ENCODE results near the gene IGSF3.

DNA sequence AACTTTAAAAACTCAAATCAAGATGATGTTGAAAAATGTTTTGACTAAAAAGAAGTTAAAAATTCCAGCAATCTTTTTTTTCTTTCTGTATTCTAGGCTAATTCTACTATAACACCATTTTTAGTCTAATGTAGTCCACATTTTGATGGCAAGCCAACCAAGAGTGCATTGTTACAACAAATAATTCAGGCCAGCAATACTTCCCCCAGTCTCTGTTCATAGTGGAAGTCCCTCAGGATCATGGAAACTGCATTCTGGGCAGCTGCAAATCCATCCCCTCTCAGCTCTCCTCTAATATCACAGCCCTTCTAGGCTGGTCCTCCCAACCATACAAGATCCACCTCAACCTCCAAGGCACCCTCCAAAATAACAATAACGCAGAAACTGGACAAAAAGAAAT is 89.0 kb downstream of the IGSF3 start:
- TF ChIP-seq, protein P1, sequence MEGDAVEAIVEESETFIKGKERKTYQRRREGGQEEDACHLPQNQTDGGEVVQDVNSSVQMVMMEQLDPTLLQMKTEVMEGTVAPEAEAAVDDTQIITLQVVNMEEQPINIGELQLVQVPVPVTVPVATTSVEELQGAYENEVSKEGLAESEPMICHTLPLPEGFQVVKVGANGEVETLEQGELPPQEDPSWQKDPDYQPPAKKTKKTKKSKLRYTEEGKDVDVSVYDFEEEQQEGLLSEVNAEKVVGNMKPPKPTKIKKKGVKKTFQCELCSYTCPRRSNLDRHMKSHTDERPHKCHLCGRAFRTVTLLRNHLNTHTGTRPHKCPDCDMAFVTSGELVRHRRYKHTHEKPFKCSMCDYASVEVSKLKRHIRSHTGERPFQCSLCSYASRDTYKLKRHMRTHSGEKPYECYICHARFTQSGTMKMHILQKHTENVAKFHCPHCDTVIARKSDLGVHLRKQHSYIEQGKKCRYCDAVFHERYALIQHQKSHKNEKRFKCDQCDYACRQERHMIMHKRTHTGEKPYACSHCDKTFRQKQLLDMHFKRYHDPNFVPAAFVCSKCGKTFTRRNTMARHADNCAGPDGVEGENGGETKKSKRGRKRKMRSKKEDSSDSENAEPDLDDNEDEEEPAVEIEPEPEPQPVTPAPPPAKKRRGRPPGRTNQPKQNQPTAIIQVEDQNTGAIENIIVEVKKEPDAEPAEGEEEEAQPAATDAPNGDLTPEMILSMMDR (conservative IDR thresholded peaks at IDR 0.05; ENCODE audit: low read depth in 2 of 2): no peak
- TF ChIP-seq, protein P2, sequence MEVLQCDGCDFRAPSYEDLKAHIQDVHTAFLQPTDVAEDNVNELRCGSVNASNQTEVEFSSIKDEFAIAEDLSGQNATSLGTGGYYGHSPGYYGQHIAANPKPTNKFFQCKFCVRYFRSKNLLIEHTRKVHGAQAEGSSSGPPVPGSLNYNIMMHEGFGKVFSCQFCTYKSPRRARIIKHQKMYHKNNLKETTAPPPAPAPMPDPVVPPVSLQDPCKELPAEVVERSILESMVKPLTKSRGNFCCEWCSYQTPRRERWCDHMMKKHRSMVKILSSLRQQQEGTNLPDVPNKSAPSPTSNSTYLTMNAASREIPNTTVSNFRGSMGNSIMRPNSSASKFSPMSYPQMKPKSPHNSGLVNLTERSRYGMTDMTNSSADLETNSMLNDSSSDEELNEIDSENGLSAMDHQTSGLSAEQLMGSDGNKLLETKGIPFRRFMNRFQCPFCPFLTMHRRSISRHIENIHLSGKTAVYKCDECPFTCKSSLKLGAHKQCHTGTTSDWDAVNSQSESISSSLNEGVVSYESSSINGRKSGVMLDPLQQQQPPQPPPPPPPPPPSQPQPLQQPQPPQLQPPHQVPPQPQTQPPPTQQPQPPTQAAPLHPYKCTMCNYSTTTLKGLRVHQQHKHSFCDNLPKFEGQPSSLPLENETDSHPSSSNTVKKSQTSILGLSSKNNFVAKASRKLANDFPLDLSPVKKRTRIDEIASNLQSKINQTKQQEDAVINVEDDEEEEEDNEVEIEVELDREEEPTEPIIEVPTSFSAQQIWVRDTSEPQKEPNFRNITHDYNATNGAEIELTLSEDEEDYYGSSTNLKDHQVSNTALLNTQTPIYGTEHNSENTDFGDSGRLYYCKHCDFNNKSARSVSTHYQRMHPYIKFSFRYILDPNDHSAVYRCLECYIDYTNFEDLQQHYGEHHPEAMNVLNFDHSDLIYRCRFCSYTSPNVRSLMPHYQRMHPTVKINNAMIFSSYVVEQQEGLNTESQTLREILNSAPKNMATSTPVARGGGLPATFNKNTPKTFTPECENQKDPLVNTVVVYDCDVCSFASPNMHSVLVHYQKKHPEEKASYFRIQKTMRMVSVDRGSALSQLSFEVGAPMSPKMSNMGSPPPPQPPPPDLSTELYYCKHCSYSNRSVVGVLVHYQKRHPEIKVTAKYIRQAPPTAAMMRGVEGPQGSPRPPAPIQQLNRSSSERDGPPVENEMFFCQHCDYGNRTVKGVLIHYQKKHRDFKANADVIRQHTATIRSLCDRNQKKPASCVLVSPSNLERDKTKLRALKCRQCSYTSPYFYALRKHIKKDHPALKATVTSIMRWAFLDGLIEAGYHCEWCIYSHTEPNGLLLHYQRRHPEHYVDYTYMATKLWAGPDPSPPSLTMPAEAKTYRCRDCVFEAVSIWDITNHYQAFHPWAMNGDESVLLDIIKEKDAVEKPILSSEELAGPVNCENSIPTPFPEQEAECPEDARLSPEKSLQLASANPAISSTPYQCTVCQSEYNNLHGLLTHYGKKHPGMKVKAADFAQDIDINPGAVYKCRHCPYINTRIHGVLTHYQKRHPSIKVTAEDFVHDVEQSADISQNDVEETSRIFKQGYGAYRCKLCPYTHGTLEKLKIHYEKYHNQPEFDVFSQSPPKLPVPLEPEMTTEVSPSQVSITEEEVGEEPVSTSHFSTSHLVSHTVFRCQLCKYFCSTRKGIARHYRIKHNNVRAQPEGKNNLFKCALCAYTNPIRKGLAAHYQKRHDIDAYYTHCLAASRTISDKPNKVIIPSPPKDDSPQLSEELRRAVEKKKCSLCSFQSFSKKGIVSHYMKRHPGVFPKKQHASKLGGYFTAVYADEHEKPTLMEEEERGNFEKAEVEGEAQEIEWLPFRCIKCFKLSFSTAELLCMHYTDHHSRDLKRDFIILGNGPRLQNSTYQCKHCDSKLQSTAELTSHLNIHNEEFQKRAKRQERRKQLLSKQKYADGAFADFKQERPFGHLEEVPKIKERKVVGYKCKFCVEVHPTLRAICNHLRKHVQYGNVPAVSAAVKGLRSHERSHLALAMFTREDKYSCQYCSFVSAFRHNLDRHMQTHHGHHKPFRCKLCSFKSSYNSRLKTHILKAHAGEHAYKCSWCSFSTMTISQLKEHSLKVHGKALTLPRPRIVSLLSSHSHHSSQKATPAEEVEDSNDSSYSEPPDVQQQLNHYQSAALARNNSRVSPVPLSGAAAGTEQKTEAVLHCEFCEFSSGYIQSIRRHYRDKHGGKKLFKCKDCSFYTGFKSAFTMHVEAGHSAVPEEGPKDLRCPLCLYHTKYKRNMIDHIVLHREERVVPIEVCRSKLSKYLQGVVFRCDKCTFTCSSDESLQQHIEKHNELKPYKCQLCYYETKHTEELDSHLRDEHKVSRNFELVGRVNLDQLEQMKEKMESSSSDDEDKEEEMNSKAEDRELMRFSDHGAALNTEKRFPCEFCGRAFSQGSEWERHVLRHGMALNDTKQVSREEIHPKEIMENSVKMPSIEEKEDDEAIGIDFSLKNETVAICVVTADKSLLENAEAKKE (CRISPR knock-in tag; IDR thresholded peaks at IDR 0.05): no peak
- TF ChIP-seq REST (IDR thresholded peaks at IDR 0.05; ENCODE audit: unreplicated experiment) (no peak), CREB1 (CRISPR knock-in tag; IDR thresholded peaks at IDR 0.05; ENCODE audit: low read depth) (no peak), POLR2AphosphoS5 (IDR thresholded peaks at IDR 0.05; ENCODE audit: low read depth) (no peak), EZH2 (IDR thresholded peaks at IDR 0.05; ENCODE audit: low read depth, unreplicated experiment) (no peak), ZNF114 (CRISPR knock-in tag; IDR thresholded peaks at IDR 0.05) (no peak), ZNF331 (CRISPR knock-in tag; IDR thresholded peaks at IDR 0.05; ENCODE audit: low read depth) (no peak), EZH2phosphoT487 (IDR thresholded peaks at IDR 0.05; ENCODE audit: unreplicated experiment) (no peak), NANOG (IDR thresholded peaks at IDR 0.05; ENCODE audit: borderline replicate concordance) (no peak)
